ENCODE measurements around the gene MYZAP. TPM values are rescaled to one million over a fixed set of nuclear protein-coding genes. Genes with fewer than 3 reads are reported as not detected.

Gene MYZAP
- total RNA-seq, 1 donor from 2014 or later: not detected

DNA sequence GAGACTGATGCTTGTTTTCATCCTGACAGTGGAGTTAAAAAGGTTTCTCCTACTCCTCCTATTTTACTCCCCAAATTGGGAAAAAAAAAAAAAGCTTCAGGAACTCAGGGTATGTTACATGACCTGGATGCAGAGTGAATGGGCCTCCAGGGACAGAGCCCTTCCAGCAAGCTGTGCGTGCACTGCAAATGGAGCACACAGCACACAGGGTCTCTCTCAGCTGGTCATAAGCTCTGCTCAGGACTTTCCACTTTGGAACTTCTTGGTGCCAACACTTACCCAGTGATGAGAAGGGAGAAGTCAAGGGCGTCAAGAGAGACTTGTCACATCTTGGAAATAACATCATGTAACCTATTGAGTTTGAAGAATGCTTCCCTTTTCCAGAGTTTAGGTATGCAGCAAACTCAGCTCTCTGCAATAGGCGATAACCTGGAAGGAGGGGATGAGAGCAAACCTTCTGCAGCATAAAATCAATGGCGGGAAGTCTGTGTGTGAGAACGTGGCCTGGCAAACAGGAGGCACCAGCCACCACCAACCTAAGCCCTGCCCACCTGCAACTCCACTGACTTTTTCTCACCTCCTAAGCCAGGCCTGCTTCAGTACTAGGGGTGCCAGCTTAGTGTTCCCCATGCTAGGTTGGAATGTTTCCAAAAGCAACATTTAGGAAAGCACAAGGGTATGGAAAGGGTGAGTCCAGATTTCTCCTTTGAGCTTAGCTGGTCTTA, 39.8 kb downstream of the MYZAP start:
- DNase-seq: no peak
- Mint-ChIP-seq H3K36me3 (ENCODE audit: unreplicated experiment) (no peaks in the 10 kb centered on the region), H3K4me3 (ENCODE audit: unreplicated experiment) (no peak overlapping the region), H3K4me1 (ENCODE audit: low read depth, unreplicated experiment) (peaks cover 7% of the 10 kb centered on the region), H3K27me3 (ENCODE audit: unreplicated experiment) (no peaks in the 10 kb centered on the region), H3K9me3 (ENCODE audit: unreplicated experiment) (no peaks in the 10 kb centered on the region), H3K27ac (ENCODE audit: unreplicated experiment) (no peak overlapping the region)
- TF ChIP-seq, protein P1, sequence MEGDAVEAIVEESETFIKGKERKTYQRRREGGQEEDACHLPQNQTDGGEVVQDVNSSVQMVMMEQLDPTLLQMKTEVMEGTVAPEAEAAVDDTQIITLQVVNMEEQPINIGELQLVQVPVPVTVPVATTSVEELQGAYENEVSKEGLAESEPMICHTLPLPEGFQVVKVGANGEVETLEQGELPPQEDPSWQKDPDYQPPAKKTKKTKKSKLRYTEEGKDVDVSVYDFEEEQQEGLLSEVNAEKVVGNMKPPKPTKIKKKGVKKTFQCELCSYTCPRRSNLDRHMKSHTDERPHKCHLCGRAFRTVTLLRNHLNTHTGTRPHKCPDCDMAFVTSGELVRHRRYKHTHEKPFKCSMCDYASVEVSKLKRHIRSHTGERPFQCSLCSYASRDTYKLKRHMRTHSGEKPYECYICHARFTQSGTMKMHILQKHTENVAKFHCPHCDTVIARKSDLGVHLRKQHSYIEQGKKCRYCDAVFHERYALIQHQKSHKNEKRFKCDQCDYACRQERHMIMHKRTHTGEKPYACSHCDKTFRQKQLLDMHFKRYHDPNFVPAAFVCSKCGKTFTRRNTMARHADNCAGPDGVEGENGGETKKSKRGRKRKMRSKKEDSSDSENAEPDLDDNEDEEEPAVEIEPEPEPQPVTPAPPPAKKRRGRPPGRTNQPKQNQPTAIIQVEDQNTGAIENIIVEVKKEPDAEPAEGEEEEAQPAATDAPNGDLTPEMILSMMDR (IDR thresholded peaks at IDR 0.05; ENCODE audit: partially characterized antibody, unreplicated experiment): no peak

DNA sequence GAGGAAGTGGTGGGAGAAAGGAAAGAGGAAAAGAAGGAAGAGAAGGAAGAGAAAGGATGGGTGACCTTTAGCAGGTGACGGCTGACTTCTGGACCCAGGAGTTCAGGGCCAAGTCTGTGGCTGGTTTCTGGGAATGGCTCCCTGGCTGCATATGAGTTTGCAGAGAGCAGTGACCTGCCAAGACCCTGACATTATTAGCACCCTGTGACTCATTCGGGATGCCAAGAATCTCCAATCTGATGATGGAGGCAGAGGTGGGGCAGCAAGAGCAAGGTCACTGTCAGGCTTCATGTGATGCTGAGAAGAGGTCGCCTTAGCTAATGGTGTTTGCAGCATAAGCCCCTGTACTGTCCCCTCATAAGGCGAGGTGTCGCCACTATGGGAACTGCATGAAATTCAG, 42.6 kb downstream of the MYZAP start:
- Mint-ChIP-seq H3K27ac (ENCODE audit: unreplicated experiment) (no peak overlapping the region), H3K27me3 (ENCODE audit: unreplicated experiment) (peaks cover 2% of the 10 kb centered on the region), H3K36me3 (ENCODE audit: unreplicated experiment) (no peaks in the 10 kb centered on the region), H3K4me3 (ENCODE audit: unreplicated experiment) (no peak overlapping the region), H3K4me1 (ENCODE audit: low read depth, unreplicated experiment) (peaks cover 7% of the 10 kb centered on the region), H3K9me3 (ENCODE audit: unreplicated experiment) (no peaks in the 10 kb centered on the region)
- TF ChIP-seq, protein P1 (IDR thresholded peaks at IDR 0.05; ENCODE audit: partially characterized antibody, unreplicated experiment): no peak
- DNase-seq: no peak

DNA sequence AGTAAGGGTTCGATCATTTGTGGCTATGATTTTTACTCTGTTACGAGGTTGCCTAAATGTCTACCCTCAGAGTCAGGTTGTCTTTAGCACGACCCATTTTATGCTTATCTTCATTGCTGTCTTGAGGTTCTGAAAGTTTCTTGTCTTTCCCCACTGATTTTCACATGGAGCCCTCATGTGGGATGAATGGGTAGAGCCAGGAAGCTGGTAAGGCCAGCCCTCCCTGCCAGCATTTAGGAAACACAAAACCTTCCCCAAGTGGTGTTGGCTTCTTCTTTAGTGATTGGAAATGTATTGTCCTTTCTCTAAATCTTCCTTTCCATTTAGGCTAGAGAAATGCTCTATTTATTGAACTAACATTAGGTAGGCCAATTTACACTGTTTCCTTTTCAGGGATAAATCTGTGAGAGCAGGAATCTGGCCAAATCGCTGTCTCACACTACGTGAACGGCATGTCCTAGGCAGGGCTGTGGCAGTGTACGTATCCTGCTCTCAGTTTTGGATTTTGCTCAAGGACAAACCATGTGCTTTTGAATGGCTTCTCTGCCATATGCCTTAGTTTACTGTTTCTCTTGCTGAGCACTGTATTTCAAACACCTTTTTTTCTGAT, 43.7 kb downstream of the MYZAP start:
- DNase-seq: no peak
- H3K27me3 Mint-ChIP-seq (ENCODE audit: unreplicated experiment): peaks cover 2% of the 10 kb centered on the region
- no peaks in the 10 kb centered on the region for H3K9me3 Mint-ChIP-seq (ENCODE audit: unreplicated experiment)
- H3K36me3 Mint-ChIP-seq (ENCODE audit: unreplicated experiment): no peaks in the 10 kb centered on the region
- TF ChIP-seq, protein P1 (IDR thresholded peaks at IDR 0.05; ENCODE audit: partially characterized antibody, unreplicated experiment): no peak
- H3K4me3 Mint-ChIP-seq (ENCODE audit: unreplicated experiment): no peak overlapping the region
- no peak overlapping the region for H3K27ac Mint-ChIP-seq (ENCODE audit: unreplicated experiment)
- peaks cover 7% of the 10 kb centered on the region for H3K4me1 Mint-ChIP-seq (ENCODE audit: low read depth, unreplicated experiment)

DNA sequence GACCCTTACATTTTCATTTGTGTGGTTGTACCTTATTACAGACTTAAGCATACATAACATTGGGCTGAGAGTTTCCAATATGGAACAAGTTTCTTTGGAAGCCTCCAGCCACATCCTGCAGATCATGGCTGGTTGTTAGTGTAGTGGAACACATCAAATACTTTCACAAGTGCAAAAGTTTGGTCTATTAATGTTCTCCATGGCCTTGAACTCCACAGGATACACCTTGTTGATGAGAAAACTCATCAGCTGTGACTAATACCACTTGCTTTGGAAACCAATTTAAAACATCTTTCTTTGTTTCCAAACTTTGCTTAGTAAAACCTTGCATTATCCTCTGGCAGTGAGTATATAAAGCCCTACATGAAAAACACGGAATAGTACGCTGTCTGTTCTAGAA, 46.1 kb downstream of the MYZAP start:
- Mint-ChIP-seq H3K4me1 (ENCODE audit: low read depth, unreplicated experiment) (no peaks in the 10 kb centered on the region), H3K9me3 (ENCODE audit: unreplicated experiment) (no peaks in the 10 kb centered on the region), H3K27me3 (ENCODE audit: unreplicated experiment) (peaks cover 2% of the 10 kb centered on the region), H3K36me3 (ENCODE audit: unreplicated experiment) (no peaks in the 10 kb centered on the region), H3K4me3 (ENCODE audit: unreplicated experiment) (no peak overlapping the region), H3K27ac (ENCODE audit: unreplicated experiment) (no peak overlapping the region)
- DNase-seq: no peak
- TF ChIP-seq, protein P1 (IDR thresholded peaks at IDR 0.05; ENCODE audit: partially characterized antibody, unreplicated experiment): no peak

DNA sequence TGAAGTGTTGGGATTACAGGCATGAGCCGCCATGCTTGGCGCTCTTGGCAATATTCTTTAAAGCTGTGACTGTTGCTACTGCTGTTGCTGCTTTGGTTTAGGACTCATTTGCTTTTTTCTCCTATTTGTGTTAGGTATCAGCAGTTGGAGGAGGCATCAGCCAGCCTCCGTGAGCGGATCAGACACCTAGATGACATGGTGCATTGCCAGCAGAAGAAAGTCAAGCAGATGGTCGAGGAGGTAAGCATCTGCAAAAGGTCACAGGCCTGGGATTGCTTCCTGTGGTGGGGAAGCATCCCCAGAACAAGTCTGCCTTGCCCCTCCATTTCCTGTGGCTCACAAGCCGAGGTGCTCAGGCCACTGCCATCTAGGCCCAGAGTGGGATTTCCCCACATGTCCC, 47.6 kb downstream of the MYZAP start:
- no peak overlapping the region for H3K4me3 Mint-ChIP-seq (ENCODE audit: unreplicated experiment)
- peaks cover 2% of the 10 kb centered on the region for H3K27me3 Mint-ChIP-seq (ENCODE audit: unreplicated experiment)
- no peaks in the 10 kb centered on the region for H3K36me3 Mint-ChIP-seq (ENCODE audit: unreplicated experiment)
- H3K9me3 Mint-ChIP-seq (ENCODE audit: unreplicated experiment): no peaks in the 10 kb centered on the region
- no peak for DNase-seq
- TF ChIP-seq, protein P1 (IDR thresholded peaks at IDR 0.05; ENCODE audit: partially characterized antibody, unreplicated experiment): no peak
- H3K27ac Mint-ChIP-seq (ENCODE audit: unreplicated experiment): no peak overlapping the region
- no peaks in the 10 kb centered on the region for H3K4me1 Mint-ChIP-seq (ENCODE audit: low read depth, unreplicated experiment)
